Measurements from ENCODE around the gene PIP5K1B.

Gene PIP5K1B

DNA sequence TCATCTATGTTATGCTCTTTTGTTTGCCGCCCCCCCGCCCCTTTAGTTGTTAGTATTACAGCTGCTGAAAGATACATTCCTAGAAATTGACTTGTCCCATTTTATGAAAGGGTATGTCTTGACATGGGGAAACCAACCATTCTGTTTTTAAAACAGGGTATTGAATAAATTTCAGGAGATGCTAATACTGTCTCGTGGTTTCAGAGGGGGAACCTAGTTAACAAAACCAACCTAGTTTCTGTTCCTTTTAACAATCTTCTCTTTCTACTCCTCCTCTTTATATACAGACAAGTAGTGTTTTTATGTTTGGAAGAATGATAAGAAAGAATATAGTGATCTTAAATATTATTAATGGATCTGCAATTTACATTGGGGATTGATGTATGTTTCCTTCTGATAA is 3.5 kb downstream of the PIP5K1B start:
- DNase-seq (ENCODE audit: low spot score), result no peak

DNA sequence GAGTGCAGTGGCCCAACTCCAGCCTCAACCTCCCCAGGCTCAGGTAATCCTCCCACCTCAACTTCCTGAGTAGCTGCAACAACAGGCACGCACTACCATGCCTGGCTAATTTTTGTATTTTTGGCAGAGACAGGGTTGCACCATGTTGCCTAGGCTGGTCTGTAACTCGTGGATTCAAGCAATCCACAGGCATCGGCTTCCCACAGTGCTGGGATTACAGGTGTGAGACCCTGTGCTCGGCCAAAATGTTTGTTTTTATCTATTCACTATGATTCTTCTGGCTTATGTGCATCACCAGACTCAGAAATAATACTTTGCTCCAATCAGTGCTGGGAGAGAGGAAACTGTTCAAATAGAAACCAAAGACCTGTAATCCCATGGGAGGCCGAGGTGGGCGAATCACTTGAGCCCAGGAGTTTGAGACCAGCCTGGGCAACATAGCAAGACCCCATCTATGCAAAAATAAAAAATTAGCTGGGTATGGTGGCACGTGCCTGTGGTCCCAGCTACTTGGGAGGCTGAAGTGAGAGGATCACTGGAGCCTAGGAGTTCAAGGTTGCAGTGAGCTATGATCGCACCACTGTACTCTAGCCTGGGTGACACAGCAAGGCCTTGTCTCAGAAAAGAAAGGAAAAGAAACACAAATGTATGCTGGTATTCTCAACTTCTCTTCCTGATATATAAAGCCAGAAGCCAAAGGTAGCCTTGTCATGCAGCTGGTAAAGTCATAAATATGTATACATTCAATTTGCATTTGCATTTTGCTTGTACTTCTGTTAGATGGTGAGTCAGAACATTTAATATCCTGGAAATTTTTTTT is 4.5 kb downstream of the PIP5K1B start:
- DNase-seq (ENCODE audit: low spot score), result no peak

DNA sequence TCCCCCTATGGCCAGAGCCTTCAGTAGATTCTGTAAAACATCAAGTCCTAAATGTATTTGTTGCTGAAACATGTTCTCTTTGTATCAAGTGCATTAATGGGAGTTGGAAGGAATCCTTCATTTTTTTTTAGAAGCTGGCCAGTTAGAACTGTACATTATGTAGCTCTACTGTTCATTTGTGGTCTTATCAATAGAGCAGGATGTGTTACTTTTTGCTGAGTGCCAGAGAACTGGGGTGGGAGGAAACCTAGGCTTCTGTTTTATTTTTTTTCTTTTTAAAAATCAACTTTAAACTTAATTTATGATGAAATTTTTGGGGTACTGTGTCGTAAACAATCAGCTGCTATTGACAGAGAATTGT is 5.1 kb downstream of the PIP5K1B start:
- DNase-seq (ENCODE audit: low spot score), result no peak

DNA sequence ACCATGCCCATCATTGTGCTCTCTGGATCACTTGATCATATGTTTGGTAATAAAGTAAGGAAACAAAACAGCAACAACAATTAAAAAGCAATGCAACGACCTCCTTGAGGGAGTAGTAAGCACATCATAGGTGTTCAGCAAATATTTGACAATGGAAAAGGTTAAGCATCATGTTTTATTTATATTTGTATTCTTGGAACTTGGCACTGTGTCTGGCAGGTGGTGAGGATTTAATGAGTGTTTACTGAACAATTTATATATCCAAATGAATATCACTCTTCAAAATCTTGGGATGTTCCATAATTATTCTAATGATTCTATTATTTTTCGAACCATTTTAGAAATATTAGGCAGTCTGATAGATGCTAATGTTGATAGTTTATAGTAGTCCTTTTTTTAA is 6.2 kb downstream of the PIP5K1B start:
- no peak for DNase-seq (ENCODE audit: low spot score)

DNA sequence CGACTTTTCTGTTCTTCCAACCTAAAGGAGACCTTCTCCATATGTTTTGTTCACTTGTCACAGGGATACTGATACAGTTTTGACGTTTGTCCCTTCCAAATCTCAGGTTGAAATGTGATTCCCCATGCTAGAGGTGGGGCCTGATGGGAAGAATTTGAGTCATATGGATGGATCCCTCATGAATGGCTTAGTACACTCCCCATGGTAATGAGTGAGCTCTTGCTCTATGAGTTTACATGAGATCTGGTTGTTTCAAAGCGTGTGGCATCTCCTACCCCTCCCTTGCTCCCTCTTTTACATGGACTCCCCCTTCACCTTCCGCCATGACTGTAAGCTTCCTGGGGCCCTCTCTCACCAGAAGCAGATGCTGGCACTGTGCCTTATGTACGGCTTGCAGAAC is 6.9 kb downstream of the PIP5K1B start:
- no peak for DNase-seq (ENCODE audit: low spot score)

DNA sequence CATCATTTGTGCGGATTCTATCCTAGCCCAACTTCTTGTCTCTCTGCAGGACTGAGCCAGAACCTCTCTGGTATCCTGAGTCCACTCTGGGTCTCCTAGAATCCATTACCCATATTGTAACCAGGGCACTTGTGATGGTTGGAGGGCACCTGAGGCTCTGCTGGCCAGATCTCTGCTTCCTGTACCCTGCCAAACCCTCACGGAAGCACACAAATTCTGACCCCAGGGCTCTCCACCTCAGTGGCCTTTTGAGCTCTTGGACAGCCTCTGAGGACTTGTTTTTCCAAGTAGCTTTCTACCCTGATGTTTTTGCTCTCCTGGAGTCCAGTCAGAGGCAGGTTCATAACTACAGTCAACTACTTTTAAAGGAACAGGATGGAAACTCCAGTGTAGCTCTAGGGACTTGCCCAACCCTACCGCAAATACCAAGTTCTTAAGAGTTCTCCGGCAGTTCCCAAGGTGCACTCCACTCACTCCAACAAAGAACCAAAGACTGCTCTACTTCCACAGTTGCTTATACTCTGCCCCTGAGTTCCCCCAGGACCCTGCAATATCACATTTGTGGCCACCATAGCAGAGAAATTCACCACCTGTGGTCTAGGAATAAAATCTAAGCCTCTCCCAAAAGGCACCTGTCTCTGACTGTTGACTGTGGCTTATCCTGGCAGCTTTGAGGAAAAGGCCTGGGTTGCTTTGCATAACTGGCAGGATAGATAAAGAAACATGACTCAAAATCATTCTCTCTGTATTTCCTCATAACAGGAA is 9.6 kb downstream of the PIP5K1B start:
- DNase-seq (ENCODE audit: low spot score), result no peak

DNA sequence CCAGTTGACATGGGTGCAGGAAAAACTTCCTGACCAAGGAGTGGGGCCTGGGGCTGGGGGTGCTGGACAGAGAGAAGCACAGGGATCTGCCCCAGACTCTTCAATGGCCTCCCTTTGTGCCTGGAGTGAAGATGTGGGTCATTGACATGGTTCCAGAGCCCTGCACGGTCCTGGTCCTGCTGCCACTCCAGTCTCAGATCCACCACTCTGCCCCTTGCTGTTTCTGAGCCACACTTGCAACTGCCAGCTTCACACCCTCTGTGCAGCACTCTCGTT is 10.1 kb downstream of the PIP5K1B start:
- DNase-seq (ENCODE audit: low spot score), result no peak

DNA sequence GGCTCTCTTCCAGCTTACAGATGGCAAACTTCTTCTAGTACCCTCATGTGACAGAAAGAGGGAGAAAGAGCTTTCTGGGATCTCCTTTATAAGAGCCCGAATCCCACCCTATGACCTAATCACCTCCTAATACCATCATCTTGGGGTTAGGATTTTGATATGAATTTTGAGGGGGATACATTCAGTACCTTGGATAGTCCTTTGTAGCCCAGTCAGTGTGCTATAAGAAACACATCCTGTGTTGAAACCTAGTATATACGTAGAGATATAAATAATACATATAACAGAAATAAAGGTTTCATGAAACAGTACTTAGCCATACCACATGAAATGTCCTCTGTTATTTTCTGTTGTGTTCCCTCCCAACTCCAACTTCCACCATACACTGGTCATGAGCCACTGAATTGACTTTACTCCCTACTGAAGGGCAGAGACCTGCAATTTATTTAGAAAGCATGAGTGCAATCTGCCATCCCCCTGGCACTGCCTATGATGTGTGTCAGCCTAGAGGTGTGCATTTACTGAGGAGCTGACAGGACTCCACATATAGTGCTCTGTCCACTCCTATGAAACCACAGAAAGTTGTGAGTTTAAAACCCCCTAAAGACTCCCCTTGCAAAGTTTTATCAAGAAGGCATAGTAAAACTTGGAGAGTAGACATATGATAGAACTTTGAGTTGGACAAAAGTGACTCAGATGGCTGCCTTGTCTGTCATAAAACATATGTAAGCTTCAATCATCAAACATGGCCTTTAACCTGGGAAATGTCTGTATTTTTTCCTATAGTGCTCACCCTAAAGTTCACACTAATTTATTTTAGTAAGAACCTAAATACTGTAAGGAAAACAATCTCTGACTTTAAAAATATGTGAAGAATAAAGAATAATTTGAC is 12.8 kb downstream of the PIP5K1B start:
- no peak for DNase-seq (ENCODE audit: low spot score)

DNA sequence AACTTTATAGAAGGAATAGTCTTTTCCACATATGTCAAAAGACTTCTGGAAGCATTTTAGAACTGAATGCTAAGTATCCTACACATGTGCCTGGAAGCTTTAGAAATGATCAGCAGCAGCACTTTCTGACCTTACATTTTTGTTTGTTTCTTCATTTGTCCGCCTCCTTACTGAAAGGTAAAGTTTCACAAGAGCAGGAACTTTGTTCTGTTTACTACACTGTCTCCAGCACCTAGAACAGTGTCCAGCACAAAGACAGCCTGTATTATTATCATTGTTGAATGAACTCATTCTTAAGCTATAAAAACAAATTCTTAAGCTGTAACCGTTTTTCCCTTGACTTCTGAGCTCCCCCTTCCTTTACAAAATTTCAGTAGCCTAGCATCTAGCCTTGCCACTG is 14.8 kb downstream of the PIP5K1B start:
- DNase-seq (ENCODE audit: low spot score), result no peak

DNA sequence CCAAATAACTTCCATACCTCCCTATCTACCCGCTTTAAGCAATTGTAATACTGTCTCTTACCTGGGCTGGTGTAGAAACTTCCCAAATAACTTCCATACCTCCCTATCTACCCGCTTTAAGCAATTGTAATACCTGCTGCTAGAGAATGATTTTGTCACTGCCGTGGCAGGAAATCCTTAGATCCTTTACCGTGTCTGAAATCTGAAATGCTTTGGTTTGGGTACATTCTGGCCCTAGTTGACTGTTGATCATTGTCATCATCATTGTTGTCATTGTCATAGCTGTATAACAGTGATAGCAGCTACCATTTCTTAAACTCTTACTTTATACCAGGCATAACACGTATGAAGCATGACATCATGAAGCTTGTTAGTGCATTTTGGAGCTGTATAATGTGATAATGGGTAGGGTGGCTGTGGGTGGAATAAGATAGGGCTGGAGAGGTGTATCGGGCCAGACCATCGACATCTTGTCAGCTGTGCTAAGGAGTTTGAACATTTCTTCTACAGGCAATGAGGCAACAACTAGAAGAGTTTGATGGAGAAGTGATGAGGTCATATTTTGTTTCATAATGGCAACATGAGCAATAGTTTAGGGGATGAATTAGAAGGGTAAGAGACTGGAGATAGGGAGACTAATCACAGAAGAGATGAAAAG is 15.7 kb downstream of the PIP5K1B start:
- DNase-seq (ENCODE audit: low spot score), result no peak

DNA sequence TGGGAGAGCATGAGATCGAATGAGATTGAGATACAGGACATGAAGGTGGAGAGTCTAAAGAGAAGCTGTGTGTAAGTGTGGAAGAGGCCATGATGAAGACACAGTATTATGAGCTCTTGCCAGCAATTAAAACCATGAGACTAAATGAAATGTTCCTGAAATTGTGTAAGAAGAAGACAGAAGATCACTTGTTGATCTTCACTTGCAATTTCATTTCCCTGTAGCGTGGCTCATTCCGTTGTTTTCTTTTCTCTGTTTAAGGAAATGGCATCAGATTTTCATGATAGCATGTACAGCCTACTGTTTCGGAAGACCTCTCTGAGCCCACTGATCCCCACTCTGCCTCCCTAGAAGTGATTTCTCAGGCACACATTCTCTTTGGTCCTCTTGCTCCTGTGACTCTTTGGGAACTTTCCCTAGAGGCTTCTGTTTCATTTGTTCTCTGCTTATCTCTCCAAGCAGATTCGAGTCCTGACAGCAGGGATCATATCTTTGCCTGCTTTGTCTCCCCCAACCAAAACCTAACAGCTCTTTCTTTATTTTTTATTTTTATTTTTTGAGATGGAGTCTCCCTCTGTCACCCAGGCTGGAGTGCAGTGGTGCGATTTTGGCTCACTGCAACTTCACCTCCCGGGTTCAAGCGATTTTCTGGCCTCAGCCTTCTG is 16.8 kb downstream of the PIP5K1B start:
- no peak for DNase-seq (ENCODE audit: low spot score)

DNA sequence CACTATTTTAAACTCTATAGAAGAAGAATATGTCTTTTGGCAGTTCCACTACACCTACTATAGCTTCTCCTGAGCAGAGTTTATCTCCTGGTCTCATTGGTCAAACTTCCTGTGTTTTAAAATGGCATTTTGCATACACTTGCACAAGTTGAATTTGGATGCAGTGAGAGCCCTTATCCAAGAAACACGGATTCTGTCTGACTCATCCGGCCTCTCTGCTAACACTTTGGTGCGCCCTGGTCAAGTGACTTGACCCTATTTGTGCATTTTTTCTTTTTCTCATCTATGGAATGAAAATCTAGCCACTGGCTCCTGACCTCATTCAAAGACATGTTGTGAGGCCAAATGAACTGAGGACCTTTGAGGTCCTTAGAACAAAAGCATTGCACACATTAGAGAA is 20.0 kb downstream of the PIP5K1B start:
- no peak for DNase-seq (ENCODE audit: low spot score)

DNA sequence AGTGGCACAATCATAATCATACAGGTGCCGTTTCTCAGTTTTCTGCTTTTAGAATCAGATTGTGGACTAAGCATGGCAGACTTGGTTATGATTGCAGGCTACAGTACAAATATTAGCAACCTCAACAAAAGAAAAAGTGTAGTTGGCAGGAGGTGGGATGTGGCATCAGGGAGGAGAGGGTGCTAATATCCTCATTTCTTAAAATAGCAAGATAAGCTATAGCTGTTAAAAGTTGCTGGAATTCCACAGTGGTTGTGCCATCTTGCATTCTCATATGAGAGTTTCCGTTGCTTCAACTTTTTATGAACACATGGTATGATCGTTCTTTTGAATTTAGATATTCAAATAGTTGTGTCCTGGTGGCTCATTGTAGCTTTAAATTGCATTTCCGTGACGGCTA is 21.4 kb downstream of the PIP5K1B start:
- DNase-seq (ENCODE audit: low spot score), result no peak

DNA sequence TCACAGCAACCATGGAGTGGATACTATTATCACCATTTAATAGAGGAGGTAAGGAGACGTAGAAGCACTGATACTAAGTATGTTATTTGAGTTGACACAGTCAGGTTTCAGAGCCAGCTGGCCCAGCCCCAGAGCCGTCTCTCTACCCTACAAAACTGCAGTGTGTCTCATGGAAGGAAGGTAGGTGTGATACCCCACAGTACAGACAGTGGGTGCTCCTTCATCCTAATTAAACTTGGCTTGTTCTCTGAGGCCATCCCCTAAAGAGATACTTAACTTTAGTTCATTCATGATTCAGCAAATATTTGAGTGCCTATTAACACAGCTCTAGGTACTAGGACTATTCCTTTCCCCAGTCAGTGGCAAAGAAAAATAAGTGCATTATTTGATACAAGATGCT is 22.6 kb downstream of the PIP5K1B start:
- DNase-seq (ENCODE audit: low spot score), result no peak

DNA sequence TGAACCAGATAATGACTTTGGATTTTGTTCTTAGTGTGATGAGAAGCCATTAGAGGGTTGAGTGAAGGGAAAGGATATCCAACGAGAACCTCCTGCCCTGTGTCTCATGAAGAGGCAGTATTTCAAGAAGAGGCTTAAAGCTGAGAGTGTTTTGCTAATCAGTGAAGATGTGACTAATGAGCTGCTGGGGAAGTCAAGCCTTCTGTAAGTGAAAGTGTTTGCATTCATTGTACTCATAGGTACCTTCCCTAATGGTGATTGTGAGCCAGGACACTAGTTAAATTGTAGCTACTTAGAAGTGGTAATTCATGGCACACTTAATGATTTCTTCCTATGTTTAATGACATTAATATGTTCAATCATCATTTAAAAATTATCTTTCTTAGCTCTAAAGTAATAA is 23.7 kb downstream of the PIP5K1B start:
- DNase-seq (ENCODE audit: low spot score), result no peak

DNA sequence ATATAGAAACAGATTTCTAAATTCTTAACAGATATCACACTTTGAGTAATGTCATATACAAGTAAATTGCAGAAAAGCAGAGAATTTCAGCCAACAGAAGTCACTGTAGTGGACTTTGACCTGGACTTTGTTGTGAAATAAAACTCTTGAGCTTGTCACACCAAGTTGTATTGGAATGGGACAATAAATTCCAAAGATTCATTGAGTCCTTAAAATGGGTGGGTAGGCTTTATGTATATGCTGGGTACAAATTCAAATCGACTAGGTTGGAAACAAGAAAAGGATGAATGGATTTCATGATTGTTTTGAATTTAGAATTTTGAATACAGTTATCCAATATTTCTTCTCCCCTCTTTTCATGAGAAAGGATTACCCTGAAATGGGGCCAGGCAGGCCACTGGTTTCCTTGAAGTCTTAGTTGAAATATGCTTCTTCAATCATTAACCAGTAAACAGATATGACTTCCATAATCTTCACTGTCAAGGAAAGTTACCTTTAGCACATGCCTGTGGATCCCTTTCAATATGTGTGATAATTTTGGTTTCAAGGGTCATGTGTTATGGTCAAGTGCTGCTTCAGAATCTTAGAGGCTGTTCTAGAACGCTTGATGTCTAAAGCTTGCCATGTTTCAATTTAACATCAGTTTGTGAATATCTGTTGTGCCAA is 25.7 kb downstream of the PIP5K1B start:
- DNase-seq (ENCODE audit: low spot score), result no peak

DNA sequence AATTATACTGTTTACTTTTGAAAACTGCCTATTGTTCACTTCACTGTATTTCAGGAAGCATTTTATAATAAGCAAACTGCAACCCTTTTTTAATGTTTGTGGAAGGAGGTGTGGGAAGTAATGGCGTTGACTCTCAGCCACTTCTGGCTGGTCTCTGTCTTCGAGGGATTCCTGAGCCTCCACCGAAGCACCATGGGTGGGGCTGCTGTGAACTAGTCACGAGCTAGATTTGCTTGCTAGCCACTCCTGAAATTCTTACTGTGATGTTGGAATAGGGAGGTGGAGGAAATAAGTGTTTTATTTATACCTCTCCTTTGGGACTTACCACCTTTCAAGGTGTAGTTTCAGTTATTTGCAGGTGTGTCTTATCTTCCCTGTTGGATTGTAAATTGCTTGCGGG is 26.8 kb downstream of the PIP5K1B start:
- DNase-seq (ENCODE audit: low spot score), result no peak

DNA sequence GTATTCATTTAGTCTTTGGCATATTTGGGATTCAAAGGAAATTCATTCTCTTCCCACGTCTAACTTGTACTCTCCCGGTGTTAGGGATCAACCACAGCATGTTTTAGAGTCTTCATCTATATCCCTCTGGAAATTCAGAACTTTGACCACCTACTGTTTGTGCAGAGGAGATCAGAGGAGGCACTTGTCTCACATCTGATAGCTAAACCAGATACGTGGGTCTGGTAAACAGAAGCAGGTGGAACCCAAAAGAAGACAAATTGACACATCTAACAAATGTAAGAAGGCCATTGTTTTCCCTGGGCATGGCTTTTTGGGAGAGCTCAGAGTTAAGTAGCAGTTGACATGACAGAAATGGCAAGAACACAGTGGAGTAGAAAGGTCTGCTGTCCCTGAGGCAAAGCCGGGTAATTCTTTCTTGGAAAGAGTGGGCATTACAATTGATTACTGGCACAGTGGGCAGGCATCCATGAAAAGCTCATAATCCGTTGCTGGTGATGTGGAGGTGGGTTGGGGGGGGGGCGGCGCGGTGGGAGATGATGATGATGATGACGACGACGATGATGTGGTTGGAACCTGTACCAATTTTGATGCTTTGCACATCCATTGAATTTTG is 27.5 kb downstream of the PIP5K1B start:
- DNase-seq (ENCODE audit: low spot score), result no peak

DNA sequence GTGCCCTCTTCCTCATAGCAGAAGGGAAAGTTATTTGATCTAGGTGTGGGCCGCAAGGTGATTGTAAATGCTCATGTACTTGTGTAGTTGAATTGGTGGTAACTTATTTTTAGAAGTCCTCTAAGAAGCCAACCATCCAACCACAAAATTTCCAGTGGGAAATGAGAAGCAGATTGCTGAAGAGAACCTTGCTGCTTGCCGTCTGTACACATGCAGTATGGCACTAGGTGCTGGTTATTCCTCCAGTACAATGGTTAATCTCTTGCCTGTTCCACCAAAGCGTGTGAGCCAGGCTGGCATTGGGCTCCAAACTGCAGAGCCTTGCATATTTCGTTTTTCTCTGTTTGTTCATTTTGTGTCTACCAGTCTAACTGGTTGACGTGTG is 28.0 kb downstream of the PIP5K1B start:
- no peak for DNase-seq (ENCODE audit: low spot score)

DNA sequence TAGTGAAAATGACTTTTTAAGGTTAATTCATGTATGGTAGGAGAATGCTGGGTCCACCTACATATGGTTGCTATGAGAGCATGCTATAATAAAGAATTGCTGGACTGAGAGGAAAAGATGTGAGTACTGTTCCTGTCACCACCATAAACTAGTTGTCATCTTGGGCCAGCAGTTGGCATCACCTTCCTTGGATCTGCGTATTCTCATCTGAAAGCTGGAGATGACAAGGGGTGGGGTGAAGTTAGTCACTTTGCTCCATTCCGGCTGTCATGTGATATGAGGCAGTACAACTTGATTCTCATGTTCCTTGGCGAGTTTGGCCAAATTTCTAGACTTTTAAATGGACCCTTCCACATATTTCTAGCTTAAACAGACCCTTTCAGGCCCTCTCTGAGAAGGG is 33.3 kb downstream of the PIP5K1B start:
- no peak for DNase-seq (ENCODE audit: low spot score)

DNA sequence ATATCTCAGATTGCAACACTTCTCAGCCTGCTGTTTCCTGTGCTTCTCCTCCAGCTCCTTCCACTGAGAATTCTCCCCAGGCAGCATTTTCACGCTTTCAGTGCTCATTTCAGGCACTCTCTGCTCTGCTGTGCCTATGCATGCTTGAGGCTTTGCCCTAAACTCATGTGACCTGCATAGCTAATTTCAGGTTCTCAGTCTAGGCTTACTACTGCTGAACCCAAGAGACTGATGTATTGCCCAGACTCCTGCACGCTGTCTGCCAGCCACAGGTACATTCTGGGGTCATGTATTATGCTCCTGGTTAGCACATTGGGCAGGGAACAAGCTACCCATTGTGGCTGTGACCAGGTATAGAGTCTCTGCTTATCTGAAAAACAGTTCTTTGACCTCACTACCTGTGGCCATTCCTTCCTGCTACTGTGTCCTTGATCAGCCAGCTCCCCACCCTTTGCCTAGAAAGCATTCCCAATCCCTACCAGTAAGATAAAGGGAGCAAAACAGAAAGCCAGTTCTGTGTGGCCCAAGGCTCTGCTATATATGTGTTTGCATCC is 34.7 kb downstream of the PIP5K1B start:
- DNase-seq (ENCODE audit: low spot score), result no peak
